Ishikawa (cell line): ENCODE results near the gene TRUB1.

ENCODE experiments used
- CEBPB ChIP-seq: IDR thresholded peaks from 2 replicates; pipeline ENCODE4 v1.6.1; 2012
- CREB1 ChIP-seq: IDR thresholded peaks from 2 replicates; pipeline ENCODE4 v1.6.1; 2012; ENCODE audit warnings: low read depth
- EGR1 ChIP-seq: IDR thresholded peaks from 2 replicates; pipeline ENCODE4 v1.6.1; 2012
- RAD21 ChIP-seq: IDR thresholded peaks from 2 replicates; pipeline ENCODE4 v1.6.1; 2012; ENCODE audit warnings: low read depth
- TAF1 ChIP-seq: IDR thresholded peaks from 2 replicates; pipeline ENCODE4 v1.6.1; 2012; ENCODE audit warnings: low read depth, mild to moderate bottlenecking
- TCF12 ChIP-seq: IDR thresholded peaks from 2 replicates; pipeline ENCODE4 v1.6.1; 2012; ENCODE audit warnings: low read depth
- YY1 ChIP-seq: IDR thresholded peaks from 2 replicates; pipeline ENCODE4 v1.6.1; 2012; ENCODE audit warnings: low read depth
- ZBTB7A ChIP-seq: IDR thresholded peaks from 2 replicates; pipeline ENCODE4 v1.6.1; 2012; ENCODE audit warnings: low read depth
- TF ChIP-seq, protein P1 (sequence below): IDR thresholded peaks from 2 replicates; pipeline ENCODE4 v1.6.1; 2012; ENCODE audit warnings: low read depth, mild to moderate bottlenecking

DNA sequence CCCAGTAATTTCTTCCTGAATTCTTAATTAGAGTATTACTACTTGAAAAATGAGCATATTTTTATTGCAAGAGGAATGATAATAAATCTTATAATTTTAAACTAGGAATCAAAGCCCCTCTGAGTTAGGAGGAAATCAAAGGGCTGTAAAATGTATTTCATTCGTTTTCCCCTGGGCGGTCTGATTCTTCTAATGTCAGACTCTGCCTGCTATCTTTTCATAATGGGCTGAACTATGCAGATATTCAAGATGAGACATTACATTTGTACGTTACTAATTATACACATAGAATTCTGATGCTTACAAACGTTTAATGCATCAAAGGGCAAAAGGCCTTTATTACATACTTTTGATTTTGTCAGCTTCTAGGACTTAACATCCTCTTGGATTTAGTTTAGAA, 16.0 kb upstream of the TRUB1 start:
- TF ChIP-seq TAF1 (no peak), RAD21 (no peak), CEBPB (no peak), YY1 (no peak), ZBTB7A (no peak), CREB1 (no peak), TCF12 (no peak), EGR1 (no peak)
- TF ChIP-seq, protein P1, sequence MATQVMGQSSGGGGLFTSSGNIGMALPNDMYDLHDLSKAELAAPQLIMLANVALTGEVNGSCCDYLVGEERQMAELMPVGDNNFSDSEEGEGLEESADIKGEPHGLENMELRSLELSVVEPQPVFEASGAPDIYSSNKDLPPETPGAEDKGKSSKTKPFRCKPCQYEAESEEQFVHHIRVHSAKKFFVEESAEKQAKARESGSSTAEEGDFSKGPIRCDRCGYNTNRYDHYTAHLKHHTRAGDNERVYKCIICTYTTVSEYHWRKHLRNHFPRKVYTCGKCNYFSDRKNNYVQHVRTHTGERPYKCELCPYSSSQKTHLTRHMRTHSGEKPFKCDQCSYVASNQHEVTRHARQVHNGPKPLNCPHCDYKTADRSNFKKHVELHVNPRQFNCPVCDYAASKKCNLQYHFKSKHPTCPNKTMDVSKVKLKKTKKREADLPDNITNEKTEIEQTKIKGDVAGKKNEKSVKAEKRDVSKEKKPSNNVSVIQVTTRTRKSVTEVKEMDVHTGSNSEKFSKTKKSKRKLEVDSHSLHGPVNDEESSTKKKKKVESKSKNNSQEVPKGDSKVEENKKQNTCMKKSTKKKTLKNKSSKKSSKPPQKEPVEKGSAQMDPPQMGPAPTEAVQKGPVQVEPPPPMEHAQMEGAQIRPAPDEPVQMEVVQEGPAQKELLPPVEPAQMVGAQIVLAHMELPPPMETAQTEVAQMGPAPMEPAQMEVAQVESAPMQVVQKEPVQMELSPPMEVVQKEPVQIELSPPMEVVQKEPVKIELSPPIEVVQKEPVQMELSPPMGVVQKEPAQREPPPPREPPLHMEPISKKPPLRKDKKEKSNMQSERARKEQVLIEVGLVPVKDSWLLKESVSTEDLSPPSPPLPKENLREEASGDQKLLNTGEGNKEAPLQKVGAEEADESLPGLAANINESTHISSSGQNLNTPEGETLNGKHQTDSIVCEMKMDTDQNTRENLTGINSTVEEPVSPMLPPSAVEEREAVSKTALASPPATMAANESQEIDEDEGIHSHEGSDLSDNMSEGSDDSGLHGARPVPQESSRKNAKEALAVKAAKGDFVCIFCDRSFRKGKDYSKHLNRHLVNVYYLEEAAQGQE = no peak
